ENCODE results near the gene GPR37L1. TPM values are rescaled to one million over a fixed set of nuclear protein-coding genes. Genes with fewer than 3 reads are reported as not detected.

The GPR37L1 gene
- total and polyA plus RNA-seq, 2 of the 8 experiments (the other 6 are each of a cell fraction or from before 2014, with no cell fraction given) = 0.13 to 0.23 TPM

- H2BK5ac ChIP-seq (ENCODE audit: low read depth, low read length) = no peak overlapping the region
- no peaks in the 10 kb centered on the region for H3K23me2 ChIP-seq (ENCODE audit: low read depth, low read length)
- no peaks in the 10 kb centered on the region for H3K79me2 ChIP-seq (ENCODE audit: control insufficient read depth in 1 of 2, insufficient read depth in 2 of 2, low read length in 2 of 2)
- no peak overlapping the region for H4K8ac ChIP-seq (ENCODE audit: extremely low read depth, insufficient read depth, low read length)
- 92% methylated on average over 7 of the region's 11 CpGs; no CpG with 5 or more reads in 1 of the 2 experiments for WGBS, 2 experiments (ENCODE audit: extremely low coverage in 1 of 2, insufficient coverage in 1 of 2, insufficient read length in 1 of 2, insufficient replicate concordance in 2 of 2, low coverage in 1 of 2, low lambda C conversion rate in 2 of 2, missing lambda C conversion rate in 1 of 2)
- no peaks in the 10 kb centered on the region for H3K79me1 ChIP-seq (ENCODE audit: low read depth, low read length)
- H3K4me2 ChIP-seq (ENCODE audit: insufficient read depth in 1 of 2, low read depth in 2 of 2, low read length in 2 of 2) = no peak overlapping the region
- no peaks in the 10 kb centered on the region for H3K9me3 ChIP-seq (ENCODE audit: insufficient read depth in 2 of 2, low read depth in 1 of 2, low read length in 1 of 2)
- H2BK20ac ChIP-seq (ENCODE audit: low read length) = no peak overlapping the region
- H4K5ac ChIP-seq (ENCODE audit: insufficient read length, low read depth, low read length) = no peak overlapping the region
- DNase-seq (ENCODE audit: low read depth in 1 of 2, low spot score in 2 of 2) (no peak), FAIRE-seq (no peak)
- peak overlapping the region; percentile 48; the same call in 1 of the 2 replicates for H3K18ac ChIP-seq (ENCODE audit: extremely low read depth, low read length)
- no peak overlapping the region for H2AFZ ChIP-seq (ENCODE audit: low read length)
- no peak overlapping the region for H2BK120ac ChIP-seq (replicated peaks; ENCODE audit: low read depth, low read length)
- H3K36me3 ChIP-seq (ENCODE audit: control insufficient read depth in 2 of 4, insufficient read depth in 4 of 4, low read length in 3 of 4) = peaks cover 3 to 25% (median 10%) of the 10 kb centered on the region in 4 experiments; a peak in 4 of 8 replicates
- H3K27me3 ChIP-seq (replicated peaks in 1 of 4; ENCODE audit: control insufficient read depth in 3 of 4, extremely low read depth in 1 of 4, insufficient read depth in 3 of 4, low read length in 3 of 4) = no peaks in the 10 kb centered on the region; a peak in 1 of 7 replicates
- H3K9ac ChIP-seq (replicated peaks in 1 of 4; ENCODE audit: extremely low read depth in 1 of 4, low read depth in 3 of 4, low read length in 3 of 4) = no peak overlapping the region
- POLR2A ChIA-PET (ENCODE audit: partially characterized antibody) = interaction anchor here (0.8 to 1.6 kb wide), 7 partner anchors 11 to 131 kb away, joined by 3 to 6 read pairs (median 5); partner anchors contain the start of gene ELF3
- no peak overlapping the region for H2AK5ac ChIP-seq (ENCODE audit: low read depth, low read length)
- peaks cover 0 to 2% of the 10 kb centered on the region in 2 experiments for H4K20me1 ChIP-seq (replicated peaks in 1 of 2; ENCODE audit: control insufficient read depth in 1 of 2, insufficient read depth in 2 of 2, low read length in 2 of 2)
- H2BK15ac ChIP-seq (ENCODE audit: low read length) = no peak overlapping the region
- no peak overlapping the region for H3K27ac ChIP-seq (ENCODE audit: low read depth, low read length)
- no peak overlapping the region for H4K91ac ChIP-seq (replicated peaks; ENCODE audit: insufficient read length, low read length)
- peaks cover 0 to 9% (median 4%) of the 10 kb centered on the region in 4 experiments; a peak in 3 of 7 replicates for H3K4me1 ChIP-seq (replicated peaks in 1 of 4; ENCODE audit: control insufficient read depth in 3 of 4, insufficient read depth in 4 of 4, low read length in 3 of 4)
- H3K14ac ChIP-seq (ENCODE audit: insufficient read length) = no peak overlapping the region
- H2BK12ac ChIP-seq (ENCODE audit: low read depth, low read length) = no peak overlapping the region
- no peak overlapping the region for H3K23ac ChIP-seq (ENCODE audit: insufficient read length)
- H3K4ac ChIP-seq (replicated peaks; ENCODE audit: insufficient read length, low read depth, low read length) = no peak overlapping the region
- H3K4me3 ChIP-seq (ENCODE audit: extremely low read depth in 1 of 4, insufficient read depth in 2 of 4, low read depth in 3 of 4, low read length in 4 of 4) = no peak overlapping the region
- CTCF ChIA-PET (ENCODE audit: partially characterized antibody) = interaction anchor here (0.8 to 29.2 kb wide), 5 partner anchors 8 to 235 kb away, joined by 3 to 1014 read pairs (median 21); partner anchors contain the start of genes ELF3 and GPR37L1
- H3K56ac ChIP-seq (replicated peaks; ENCODE audit: insufficient read length, low read depth, low read length) = no peak overlapping the region
- no peak for TF ChIP-seq BCL11A (IDR thresholded peaks at IDR 0.05; ENCODE audit: low read depth in 2 of 2, low read length in 2 of 2)
- TF ChIP-seq GABPA (IDR thresholded peaks at IDR 0.05; ENCODE audit: borderline replicate concordance, insufficient read depth, low read length) = no peak
- TF ChIP-seq TEAD4 (IDR thresholded peaks at IDR 0.05; ENCODE audit: low read depth, low read length) = no peak
- no peak for TF ChIP-seq JUND (IDR thresholded peaks at IDR 0.05; ENCODE audit: low read length)
- no peak for TF ChIP-seq SP1 (IDR thresholded peaks at IDR 0.05; ENCODE audit: low read depth, low read length)
- no peak for TF ChIP-seq SUZ12 (IDR thresholded peaks at IDR 0.05; ENCODE audit: low read length)
- TF ChIP-seq YY1 (IDR thresholded peaks at IDR 0.05; ENCODE audit: low read depth, low read length) = no peak
- TF ChIP-seq SP2 (IDR thresholded peaks at IDR 0.05; ENCODE audit: low read length) = no peak
- no peak for TF ChIP-seq TBP (IDR thresholded peaks at IDR 0.05; ENCODE audit: low read depth, low read length)
- no peak for TF ChIP-seq CTCF (IDR thresholded peaks at IDR 0.05; ENCODE audit: control extremely low read depth in 1 of 3, insufficient read depth in 1 of 3, low read depth in 1 of 3, low read length in 3 of 3)
- no peak for TF ChIP-seq GTF2F1 (IDR thresholded peaks at IDR 0.05; ENCODE audit: borderline replicate concordance, low read depth, low read length)
Observed at GRCh38 chr1:202130297-202130721, 7.6 kb downstream of the GPR37L1 start.
